HUES64 (cell line): ENCODE measurements around the gene GGT1.

ENCODE experiments used
- H3K27ac ChIP-seq: 2 replicates; pipeline ENCODE4 v1.7.0; 2013; ENCODE audit warnings: low read depth, low read length, inconsistent platforms
- H3K27me3 ChIP-seq: 2 replicates; pipeline ENCODE4 v1.6.1; 2013; ENCODE audit warnings: mild to moderate bottlenecking, low read length; ENCODE audit not compliant: insufficient read depth
- H3K36me3 ChIP-seq: 2 replicates; pipeline ENCODE4 v1.6.1; 2013; ENCODE audit warnings: mild to moderate bottlenecking, low read length; ENCODE audit not compliant: insufficient read depth
- H3K4me1 ChIP-seq: 2 replicates; pipeline ENCODE4 v1.6.1; 2013; ENCODE audit warnings: mild to moderate bottlenecking, low read length, moderate library complexity; ENCODE audit not compliant: insufficient read depth
- H3K4me3 ChIP-seq: 2 replicates; pipeline ENCODE4 v1.5.1; 2013; ENCODE audit warnings: mild to moderate bottlenecking, low read length, moderate library complexity
- H3K9ac ChIP-seq: 2 replicates; pipeline ENCODE4 v1.6.1; 2013; ENCODE audit warnings: mild to moderate bottlenecking, low read depth, low read length
- H3K9me3 ChIP-seq: 2 replicates; pipeline ENCODE4 v1.6.1; 2013; ENCODE audit warnings: low read depth, low read length; ENCODE audit not compliant: insufficient read depth
- WGBS: fragments of 150-250, 120-280 bp; methylation state at CpG from one replicate; pipeline ENCODE4 v1.1.7; 2013; ENCODE audit warnings: missing lambda C conversion rate; 5-methylcytosine and 5-hydroxymethylcytosine counted together

GGT1 gene

GRCh38 chr22:24585461-24585860, 17.5 kb upstream of the GGT1 start:
- H3K27ac ChIP-seq, result no peak overlapping the region
- no peaks in the 10 kb centered on the region for H3K9me3 ChIP-seq
- H3K27me3 ChIP-seq, result no peaks in the 10 kb centered on the region
- WGBS, result over 99% methylated on average over 3 of the region's 3 CpGs
- H3K36me3 ChIP-seq, result peaks cover 16% of the 10 kb centered on the region
- no peak overlapping the region for H3K4me3 ChIP-seq
- no peak overlapping the region for H3K9ac ChIP-seq
- H3K4me1 ChIP-seq, result no peaks in the 10 kb centered on the region

GRCh38 chr22:24585927-24586546, 17.0 kb upstream of the GGT1 start:
- Histone ChIP-seq H3K4me1 (no peaks in the 10 kb centered on the region), H3K36me3 (peaks cover 16% of the 10 kb centered on the region), H3K4me3 (no peak overlapping the region), H3K27me3 (no peaks in the 10 kb centered on the region), H3K9me3 (no peaks in the 10 kb centered on the region), H3K27ac (no peak overlapping the region), H3K9ac (no peak overlapping the region)
- 95% methylated on average over 24 of the region's 24 CpGs for WGBS

GRCh38 chr22:24587251-24587650, 15.7 kb upstream of the GGT1 start:
- Histone ChIP-seq H3K27me3 (no peaks in the 10 kb centered on the region), H3K9ac (no peak overlapping the region), H3K36me3 (peaks cover 16% of the 10 kb centered on the region), H3K4me1 (peaks cover 3% of the 10 kb centered on the region; the same call in 1 of the 2 replicates), H3K4me3 (no peak overlapping the region), H3K9me3 (no peaks in the 10 kb centered on the region), H3K27ac (no peak overlapping the region)
- WGBS, result 92% methylated on average over 5 of the region's 5 CpGs

- Histone ChIP-seq H3K9ac (no peak overlapping the region), H3K9me3 (no peaks in the 10 kb centered on the region), H3K27ac (no peak overlapping the region), H3K27me3 (no peaks in the 10 kb centered on the region), H3K4me3 (no peak overlapping the region), H3K4me1 (peaks cover 3% of the 10 kb centered on the region; the same call in 1 of the 2 replicates), H3K36me3 (peaks cover 16% of the 10 kb centered on the region)
- 92% methylated on average over 8 of the region's 8 CpGs for WGBS
Observed at GRCh38 chr22:24587948-24588347, 15.0 kb upstream of the GGT1 start.

GRCh38 chr22:24588381-24588756, 14.6 kb upstream of the GGT1 start:
- H3K4me3 ChIP-seq, result no peak overlapping the region
- WGBS, result 93% methylated on average over 13 of the region's 13 CpGs
- H3K9me3 ChIP-seq, result no peaks in the 10 kb centered on the region
- no peaks in the 10 kb centered on the region for H3K27me3 ChIP-seq
- peaks cover 16% of the 10 kb centered on the region for H3K36me3 ChIP-seq
- H3K4me1 ChIP-seq, result peaks cover 6% of the 10 kb centered on the region; the same call in 1 of the 2 replicates
- no peak overlapping the region for H3K9ac ChIP-seq
- H3K27ac ChIP-seq, result no peak overlapping the region

- H3K27ac ChIP-seq, result no peak overlapping the region
- H3K9me3 ChIP-seq, result no peaks in the 10 kb centered on the region
- H3K4me3 ChIP-seq, result no peak overlapping the region
- H3K9ac ChIP-seq, result no peak overlapping the region
- WGBS, result 93% methylated on average over 21 of the region's 21 CpGs
- H3K36me3 ChIP-seq, result peaks cover 16% of the 10 kb centered on the region
- peaks cover 11% of the 10 kb centered on the region; the same call in 1 of the 2 replicates for H3K4me1 ChIP-seq
- no peaks in the 10 kb centered on the region for H3K27me3 ChIP-seq
Observed at GRCh38 chr22:24588757-24589481, 14.1 kb upstream of the GGT1 start.

- Histone ChIP-seq H3K9ac (no peak overlapping the region), H3K4me1 (peaks cover 11% of the 10 kb centered on the region), H3K36me3 (peaks cover 16% of the 10 kb centered on the region), H3K9me3 (no peaks in the 10 kb centered on the region), H3K27me3 (no peaks in the 10 kb centered on the region), H3K27ac (no peak overlapping the region), H3K4me3 (no peak overlapping the region)
- 90% methylated on average over 7 of the region's 7 CpGs for WGBS
Observed at GRCh38 chr22:24589518-24590030, 13.4 kb upstream of the GGT1 start.

- Histone ChIP-seq H3K9ac (no peak overlapping the region), H3K9me3 (no peaks in the 10 kb centered on the region), H3K4me1 (peaks cover 11% of the 10 kb centered on the region), H3K4me3 (no peak overlapping the region), H3K27me3 (no peaks in the 10 kb centered on the region), H3K27ac (no peak overlapping the region), H3K36me3 (peaks cover 16% of the 10 kb centered on the region)
- 95% methylated on average over 12 of the region's 12 CpGs for WGBS
Observed at GRCh38 chr22:24590596-24591173, 12.3 kb upstream of the GGT1 start.

- H3K4me1 ChIP-seq, result peaks cover 11% of the 10 kb centered on the region
- H3K27ac ChIP-seq, result no peak overlapping the region
- WGBS, result 90% methylated on average over 6 of the region's 6 CpGs
- no peak overlapping the region for H3K9ac ChIP-seq
- H3K27me3 ChIP-seq, result no peaks in the 10 kb centered on the region
- no peaks in the 10 kb centered on the region for H3K9me3 ChIP-seq
- H3K4me3 ChIP-seq, result no peak overlapping the region
- H3K36me3 ChIP-seq, result peaks cover 11% of the 10 kb centered on the region
Observed at GRCh38 chr22:24591286-24591830, 11.6 kb upstream of the GGT1 start.

- Histone ChIP-seq H3K9ac (peak overlapping the region; percentile 83), H3K4me3 (peak overlapping the region; percentile 66)
- 11% methylated on average over 32 of the region's 33 CpGs for WGBS
Observed at GRCh38 chr22:24592058-24592850, 10.7 kb upstream of the GGT1 start.

More at GRCh38 chr22:24592058-24592850, 10.7 kb upstream of the GGT1 start:
- no peaks in the 10 kb centered on the region for H3K9me3 ChIP-seq
- no peaks in the 10 kb centered on the region for H3K27me3 ChIP-seq
- peak overlapping the region; percentile 49; the same call in 1 of the 2 replicates for H3K27ac ChIP-seq
- peaks cover 11% of the 10 kb centered on the region for H3K4me1 ChIP-seq
- H3K36me3 ChIP-seq, result peaks cover 8% of the 10 kb centered on the region
